Occipital lobe (tissue), 2 donors: ENCODE measurements around the gene PTN. TPM values are rescaled to one million over a fixed set of nuclear protein-coding genes. Genes with fewer than 3 reads are reported as not detected.

ENCODE experiments used
- DNase-seq: peaks from one replicate; lab custom pipeline; 2025; lab: John Stamatoyannopoulos, UW
- total RNA-seq: library from RNA; depleted of rRNA; stranded (reverse); fragments of >200 nt; gene quantifications from one replicate; pipeline ENCODE4 v1.2.3, GENCODE V29; 2014

Gene PTN
- total RNA-seq, 1 donor from 2014 or later: 182 TPM

DNA sequence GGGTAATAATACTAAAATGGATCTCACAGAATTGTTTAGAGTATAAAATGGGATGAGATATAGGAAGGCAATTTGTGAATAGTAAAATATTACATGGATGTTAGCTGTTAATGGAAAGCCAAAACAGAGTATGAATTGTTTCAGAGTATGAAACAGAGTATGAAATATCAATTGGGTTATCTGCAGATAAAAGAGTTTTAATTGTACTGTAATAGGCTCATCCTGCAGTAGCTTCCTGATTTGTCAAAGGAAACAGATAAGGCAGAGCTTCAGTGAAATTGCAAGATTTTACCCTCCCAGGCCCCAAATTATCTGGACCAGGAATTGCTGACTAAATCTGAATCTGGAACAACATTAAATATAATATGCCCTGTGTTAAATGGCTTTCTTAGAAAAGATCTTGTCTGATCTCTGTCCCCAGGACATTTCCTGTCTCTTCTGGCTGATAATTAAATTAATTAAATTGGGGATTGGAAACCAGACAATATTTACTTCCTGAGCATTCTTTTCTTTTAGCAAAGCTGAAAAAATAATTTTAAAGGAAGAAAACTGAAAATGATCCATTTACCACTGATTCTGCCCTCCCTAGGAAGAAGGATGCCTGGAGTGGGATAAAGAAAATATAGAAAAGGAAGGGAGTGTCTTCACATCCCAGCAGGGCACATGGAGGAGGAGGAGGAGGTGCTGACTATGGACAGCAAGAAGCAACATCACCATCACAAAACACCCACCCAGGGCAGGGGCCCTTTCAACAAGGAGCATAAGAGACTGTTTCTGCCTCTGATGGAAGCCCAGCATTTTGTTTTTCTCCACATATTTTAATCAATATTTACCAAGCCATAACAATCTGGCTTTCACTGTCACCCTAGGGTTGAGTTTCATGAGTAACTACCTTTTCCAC, 18.5 kb downstream of the PTN start:
- no peak for DNase-seq

DNA sequence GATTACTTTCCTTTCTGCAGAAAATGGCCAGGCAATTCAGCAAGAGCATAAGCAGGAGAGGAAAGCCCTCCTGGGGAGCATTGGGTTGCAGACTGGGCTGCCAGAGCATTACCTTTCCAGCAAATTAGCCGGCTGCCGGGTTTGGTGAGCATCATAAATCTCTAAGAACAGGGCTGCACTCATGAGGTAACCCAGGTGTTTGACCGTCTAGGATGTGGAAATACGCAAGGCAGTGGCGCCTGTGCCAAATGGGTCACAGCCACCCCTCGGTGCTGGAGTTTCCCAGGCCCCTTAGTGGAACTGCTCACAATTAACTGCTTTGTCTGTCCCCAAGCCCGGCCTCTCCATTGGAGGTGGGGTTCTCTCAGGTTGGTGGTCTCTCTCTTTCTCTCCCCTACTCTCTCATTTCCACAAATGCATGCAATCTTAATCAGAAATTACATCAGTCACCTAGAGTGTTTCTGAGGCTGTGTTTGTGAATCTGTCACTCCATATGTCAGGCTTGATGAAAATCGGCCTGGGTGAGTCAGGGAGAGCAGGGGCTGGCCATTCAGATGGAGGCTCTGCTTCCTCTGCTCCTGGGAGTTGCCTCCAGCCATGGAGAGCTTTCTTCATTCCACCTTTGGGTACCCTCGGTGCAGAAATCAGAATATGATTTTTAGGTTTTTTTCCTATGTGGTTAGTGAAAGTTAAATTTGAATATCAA, 26.7 kb downstream of the PTN start:
- DNase-seq: no peak

GRCh38 chr7:137313201-137313600, 30.3 kb downstream of the PTN start:
- DNase-seq: no peak

GRCh38 chr7:137306748-137307147, 36.8 kb downstream of the PTN start:
- no peak for DNase-seq

DNA sequence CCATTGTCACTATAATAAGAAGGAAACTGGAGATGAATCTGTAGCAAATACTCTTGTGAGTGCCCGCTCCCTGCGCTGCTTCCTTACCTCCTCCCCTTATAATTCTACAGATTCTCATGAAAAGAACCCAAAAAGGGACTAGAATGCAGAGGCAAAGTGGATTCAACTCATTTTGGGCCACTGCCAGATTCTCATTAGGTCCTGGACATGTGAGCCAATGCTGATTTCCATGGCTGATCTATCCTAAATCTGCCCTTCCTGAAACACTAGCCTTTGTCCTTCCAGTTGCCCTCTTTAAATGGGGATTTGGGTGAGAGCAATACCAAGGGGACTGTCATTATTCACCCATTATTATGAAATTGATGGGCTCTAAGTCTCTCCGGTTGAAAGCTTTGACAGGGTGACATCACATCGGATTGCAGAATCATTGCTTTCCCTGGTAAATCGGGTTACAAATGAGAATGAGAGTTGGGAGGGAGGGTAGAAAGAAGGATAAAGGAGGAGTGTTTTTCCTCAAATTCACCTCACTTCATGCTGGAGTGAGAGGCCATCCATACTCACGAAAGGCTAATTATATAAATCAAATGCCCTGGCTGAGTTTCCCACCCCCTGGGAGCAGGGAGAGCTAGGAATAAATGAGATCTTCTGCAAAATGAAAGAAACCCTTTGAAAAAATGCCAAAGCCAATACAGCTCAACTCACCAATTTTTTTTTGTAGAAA, 37.5 kb downstream of the PTN start:
- no peak for DNase-seq

- DNase-seq: no peak
Measured at GRCh38 chr7:137304624-137305235, 38.8 kb downstream of the PTN start.

DNA sequence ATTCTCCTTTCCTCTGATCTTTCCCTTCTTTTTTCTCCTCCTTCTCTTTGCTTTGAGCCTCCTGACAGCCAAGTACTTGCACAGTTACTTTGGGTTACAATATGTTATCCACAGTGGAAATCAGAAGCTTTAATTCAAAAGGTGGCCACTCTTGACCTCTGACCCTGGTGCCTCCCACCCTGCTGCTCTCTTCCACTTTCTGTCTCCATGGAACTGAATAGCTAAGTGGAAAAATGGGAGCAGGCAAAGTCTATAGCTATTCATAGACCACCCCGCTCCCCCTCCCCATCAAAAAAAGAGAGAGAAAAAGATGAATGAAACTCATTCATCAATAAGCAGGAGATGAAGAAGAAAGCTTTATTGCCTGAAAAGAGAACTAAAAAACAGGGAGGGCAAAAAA, 39.4 kb downstream of the PTN start:
- no peak for DNase-seq

DNA sequence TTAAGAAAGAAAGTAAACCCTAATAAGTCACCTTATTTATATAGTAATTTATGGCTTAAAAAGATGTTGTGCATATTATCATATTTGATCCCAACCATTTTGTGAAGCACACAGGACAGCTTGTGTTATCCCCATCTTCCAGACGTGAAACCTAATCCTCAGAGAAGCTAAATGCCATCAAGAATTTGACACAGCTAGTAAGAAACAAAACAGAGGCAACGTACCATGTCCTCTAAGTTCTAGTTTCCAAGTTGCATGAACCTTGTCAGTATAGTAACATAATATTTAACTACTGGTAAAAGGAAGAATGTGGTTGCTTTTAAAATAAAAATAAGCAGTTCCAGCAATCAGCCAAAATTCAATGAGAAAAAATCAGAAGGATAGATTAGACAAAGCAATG, 41.5 kb downstream of the PTN start:
- DNase-seq: no peak

DNA sequence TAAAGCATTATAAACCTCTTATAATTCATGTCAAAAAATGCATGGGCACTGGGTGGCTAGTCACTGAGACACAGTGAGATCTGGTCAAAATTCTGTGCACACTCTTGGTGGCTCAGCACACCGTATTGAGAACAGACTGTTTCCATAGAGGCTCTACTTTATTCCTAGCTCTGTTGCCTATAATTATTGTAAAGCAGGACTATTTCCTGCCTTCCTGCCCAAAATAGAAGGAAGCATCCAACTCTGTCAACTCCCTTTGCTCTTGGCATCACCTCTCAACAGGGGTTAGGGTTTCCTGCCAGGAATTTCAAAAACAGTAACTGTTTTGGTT, 45.1 kb downstream of the PTN start:
- no peak for DNase-seq

DNA sequence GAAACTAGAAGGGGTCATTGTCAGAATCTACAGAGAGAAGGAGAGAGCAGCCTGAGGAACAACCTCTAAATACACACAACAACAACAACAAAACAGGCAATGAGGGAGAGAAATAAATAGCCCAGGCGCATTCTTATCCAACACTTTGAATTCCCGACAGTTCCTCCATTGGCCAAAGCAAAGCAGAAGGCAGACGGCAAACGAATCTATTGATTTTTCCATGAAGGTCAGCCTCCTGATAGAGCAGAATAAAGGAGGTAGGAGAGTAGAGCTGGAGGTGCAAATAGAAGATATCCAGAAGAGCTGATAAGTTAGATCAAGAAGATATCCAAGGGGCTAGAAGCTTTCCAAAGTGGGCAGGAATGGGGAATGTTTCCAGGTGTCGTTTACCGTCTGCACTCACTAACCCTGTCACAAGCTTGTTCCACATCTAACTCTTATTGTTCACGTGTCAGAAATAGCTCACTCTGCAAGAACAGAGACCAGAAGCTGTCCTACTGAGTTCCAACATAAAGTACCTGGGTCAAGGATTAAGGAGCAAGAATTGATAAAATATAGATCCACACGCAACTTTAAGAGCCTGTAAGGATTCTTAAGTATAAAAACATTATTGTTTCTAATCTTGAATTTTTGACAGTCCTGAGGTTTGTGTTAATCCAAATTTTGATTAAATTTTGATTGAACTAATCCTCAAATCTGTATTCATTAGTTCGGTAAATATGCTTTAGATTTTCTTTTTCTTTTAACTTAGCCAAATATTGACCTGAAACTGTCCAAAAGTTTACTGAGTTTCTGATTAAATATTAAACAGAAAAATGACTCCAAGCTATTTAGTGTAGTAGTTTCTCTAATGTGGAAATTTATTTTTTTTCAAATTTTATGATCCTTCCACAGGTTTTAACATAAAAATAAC, 45.7 kb downstream of the PTN start:
- DNase-seq: no peak

DNA sequence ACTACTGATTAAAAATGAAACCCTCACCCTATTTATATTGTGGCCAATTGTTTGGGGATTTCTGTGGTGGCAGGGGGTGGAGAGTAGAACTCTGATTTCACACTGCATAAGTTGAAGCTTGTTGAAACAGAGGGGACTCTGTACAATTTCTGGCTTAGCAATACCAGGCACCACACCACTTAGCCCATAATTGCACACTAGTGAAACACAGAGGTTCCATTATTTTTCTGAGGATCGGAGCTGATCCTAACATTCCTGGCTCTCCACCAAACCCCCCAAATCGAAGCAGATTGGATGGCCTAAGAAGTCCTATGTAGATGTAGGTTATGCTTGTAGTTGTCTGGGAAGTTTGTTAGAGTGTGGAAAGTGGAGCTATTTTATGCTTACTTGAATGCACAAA, 47.0 kb downstream of the PTN start:
- DNase-seq: no peak

- DNase-seq: no peak
Measured at GRCh38 chr7:137295739-137296324, 47.7 kb downstream of the PTN start.

GRCh38 chr7:137289101-137289500, 54.4 kb downstream of the PTN start:
- no peak for DNase-seq

- DNase-seq: no peak
Measured at GRCh38 chr7:137287651-137288258, 55.8 kb downstream of the PTN start.

- DNase-seq: no peak
Measured at GRCh38 chr7:137283153-137283552, 60.4 kb downstream of the PTN start.

DNA sequence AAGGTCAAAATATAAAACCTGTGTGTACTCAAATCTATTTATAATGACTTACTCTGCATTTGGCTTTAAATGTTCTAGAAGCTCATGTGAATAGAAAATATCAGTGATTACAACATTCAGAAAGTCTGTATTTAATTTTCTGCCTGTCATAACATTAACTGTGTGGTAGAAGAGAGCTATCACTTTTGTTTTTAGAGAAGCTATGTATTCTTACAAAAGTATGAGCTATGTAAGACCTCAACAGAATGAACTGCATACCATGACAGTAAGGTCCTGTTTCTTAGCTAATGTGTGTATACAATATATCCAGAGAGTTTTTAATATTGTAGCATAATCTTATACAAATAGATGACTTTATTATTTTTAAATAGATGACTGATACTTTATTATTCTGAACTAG, 61.5 kb downstream of the PTN start:
- DNase-seq: no peak

- no peak for DNase-seq
Measured at GRCh38 chr7:137276189-137276588, 67.3 kb downstream of the PTN start.

DNA sequence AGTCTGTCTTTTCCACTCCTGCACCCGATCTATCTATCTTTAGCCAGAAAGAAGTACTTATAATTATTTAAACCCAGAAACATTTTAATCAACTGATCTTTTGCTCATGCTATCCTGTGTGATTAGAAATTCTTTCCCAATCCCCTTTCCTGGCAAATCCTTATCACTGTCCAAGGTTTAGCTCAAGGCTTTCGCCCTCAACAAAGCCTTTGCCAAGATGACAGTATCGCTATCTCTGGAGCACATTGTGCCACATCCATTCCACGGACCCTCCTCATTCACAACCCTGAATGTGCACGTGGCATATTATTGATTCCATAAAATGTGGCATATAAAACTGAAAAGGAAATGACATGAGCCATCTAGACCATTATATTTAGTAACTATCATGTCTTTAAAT, 71.3 kb downstream of the PTN start:
- no peak for DNase-seq

DNA sequence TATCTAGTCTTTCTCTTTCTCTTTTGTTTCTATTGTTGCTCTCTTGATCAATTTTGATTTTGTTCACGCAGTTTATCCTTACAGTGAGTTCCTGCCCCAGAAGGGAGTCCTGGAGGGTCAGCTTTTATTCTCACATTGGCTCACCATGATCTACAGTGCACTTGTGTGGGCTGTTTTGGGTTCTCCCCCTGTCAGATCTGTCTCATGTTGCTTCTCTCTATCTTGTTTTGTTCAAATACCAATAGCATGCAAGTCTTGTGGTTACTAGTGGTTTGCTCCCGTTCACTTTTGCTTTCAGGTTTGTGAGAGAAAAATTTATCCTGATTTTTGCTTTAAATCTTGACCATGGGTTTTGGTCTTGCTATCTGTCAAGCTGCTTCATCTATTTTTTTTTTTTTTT, 74.3 kb downstream of the PTN start:
- no peak for DNase-seq
